ENCODE results near the gene PXMP4. TPM values are rescaled to one million over a fixed set of nuclear protein-coding genes. Genes with fewer than 3 reads are reported as not detected.
A peak's percentile ranks its signal among the peaks of the same experiment; 100 is the strongest.

The PXMP4 gene
- total RNA-seq, 1 donor from 2014 or later, result 9.4 TPM

DNA sequence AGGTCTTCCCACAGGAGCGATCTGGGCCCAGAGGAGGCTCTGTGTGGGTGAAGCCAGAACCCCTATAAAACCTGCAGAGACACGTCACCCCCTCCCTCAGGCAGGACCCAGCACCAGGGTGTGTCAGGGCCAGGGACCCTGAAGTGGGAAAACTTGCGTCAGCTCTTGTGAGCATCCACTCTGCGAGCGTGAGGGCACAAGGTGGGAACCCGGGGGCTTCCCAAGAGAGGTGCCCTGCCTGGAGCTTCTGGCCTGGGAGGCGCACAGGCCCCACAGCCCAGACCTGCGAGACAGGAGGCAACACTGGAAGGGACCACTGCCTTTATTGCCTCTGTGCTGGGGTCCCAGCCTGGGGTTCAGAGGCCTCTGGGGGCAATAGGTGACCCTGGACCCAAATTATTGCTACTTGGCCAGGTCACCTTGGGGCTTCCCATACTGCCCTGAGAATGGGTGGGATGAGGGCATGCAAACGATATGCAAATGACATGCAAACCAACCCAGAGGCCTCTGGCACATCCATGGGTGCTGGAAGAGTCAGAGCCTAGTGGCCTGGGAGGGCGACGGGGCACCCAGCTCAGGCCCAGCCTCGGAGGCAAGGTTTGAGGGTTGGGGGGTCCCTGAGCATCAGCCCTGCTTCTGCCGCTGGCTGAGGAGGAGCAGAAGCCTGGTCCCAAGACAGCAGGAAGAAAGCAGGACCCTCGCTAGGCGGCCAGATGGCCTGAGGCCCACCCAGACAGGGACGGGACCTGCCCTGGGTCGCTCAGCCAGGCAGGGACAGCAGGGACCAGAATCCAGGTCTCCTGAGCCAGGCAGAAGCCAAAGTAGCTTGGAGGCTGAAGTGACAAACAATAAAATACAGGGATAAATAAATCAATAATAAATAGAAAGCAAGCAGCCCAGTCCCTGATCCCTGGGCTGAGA, 63.1 kb downstream of the PXMP4 start:
- peaks cover 6% of the 10 kb centered on the region for H3K27me3 Mint-ChIP-seq (ENCODE audit: unreplicated experiment)
- peak; percentile 30 for DNase-seq
- peaks cover 19% of the 10 kb centered on the region for H3K4me1 Mint-ChIP-seq (ENCODE audit: low read depth, unreplicated experiment)
- H3K9me3 Mint-ChIP-seq (ENCODE audit: unreplicated experiment), result peaks cover 15% of the 10 kb centered on the region
- H3K36me3 Mint-ChIP-seq (ENCODE audit: unreplicated experiment), result no peaks in the 10 kb centered on the region
- H3K27ac Mint-ChIP-seq (ENCODE audit: unreplicated experiment), result no peak overlapping the region
- TF ChIP-seq CTCF (IDR thresholded peaks at IDR 0.05; ENCODE audit: partially characterized antibody, unreplicated experiment), result no peak
- peak overlapping the region; percentile 30 for H3K4me3 Mint-ChIP-seq (ENCODE audit: unreplicated experiment)

GRCh38 chr20:33656010-33656782, 63.9 kb downstream of the PXMP4 start:
- H3K36me3 Mint-ChIP-seq (ENCODE audit: unreplicated experiment), result no peaks in the 10 kb centered on the region
- H3K27ac Mint-ChIP-seq (ENCODE audit: unreplicated experiment), result no peak overlapping the region
- no peak overlapping the region for H3K4me3 Mint-ChIP-seq (ENCODE audit: unreplicated experiment)
- peaks cover 27% of the 10 kb centered on the region for H3K4me1 Mint-ChIP-seq (ENCODE audit: low read depth, unreplicated experiment)
- H3K9me3 Mint-ChIP-seq (ENCODE audit: unreplicated experiment), result peaks cover 20% of the 10 kb centered on the region
- peak; percentile 11 for DNase-seq
- H3K27me3 Mint-ChIP-seq (ENCODE audit: unreplicated experiment), result peaks cover 9% of the 10 kb centered on the region
- TF ChIP-seq CTCF (IDR thresholded peaks at IDR 0.05; ENCODE audit: partially characterized antibody, unreplicated experiment), result no peak

DNA sequence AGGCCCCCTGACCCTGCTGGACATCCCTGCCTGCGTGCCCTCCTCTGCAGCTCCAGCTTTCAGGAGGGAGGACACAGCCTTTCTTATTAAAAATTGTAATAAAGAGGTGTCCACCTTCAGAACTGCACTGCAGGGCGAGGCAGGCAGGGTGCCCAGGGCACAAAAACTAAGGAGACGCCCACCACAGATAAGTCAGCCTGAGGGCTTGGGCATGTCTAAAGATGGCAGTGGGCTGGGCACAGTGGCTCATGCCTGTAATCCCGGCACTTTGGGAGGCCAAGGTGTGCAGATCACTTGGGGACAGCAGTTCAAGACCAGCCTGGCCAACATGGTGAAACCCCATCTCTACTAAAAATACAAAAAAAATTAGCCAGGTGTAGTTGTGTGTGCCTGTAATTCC, 64.9 kb downstream of the PXMP4 start:
- DNase-seq, result no peak
- Mint-ChIP-seq H3K4me1 (ENCODE audit: low read depth, unreplicated experiment) (peaks cover 35% of the 10 kb centered on the region), H3K36me3 (ENCODE audit: unreplicated experiment) (no peaks in the 10 kb centered on the region), H3K27ac (ENCODE audit: unreplicated experiment) (peak overlapping the region; percentile 4), H3K27me3 (ENCODE audit: unreplicated experiment) (peaks cover 14% of the 10 kb centered on the region), H3K9me3 (ENCODE audit: unreplicated experiment) (peaks cover 23% of the 10 kb centered on the region), H3K4me3 (ENCODE audit: unreplicated experiment) (no peak overlapping the region)
- no peak for TF ChIP-seq CTCF (IDR thresholded peaks at IDR 0.05; ENCODE audit: partially characterized antibody, unreplicated experiment)

DNA sequence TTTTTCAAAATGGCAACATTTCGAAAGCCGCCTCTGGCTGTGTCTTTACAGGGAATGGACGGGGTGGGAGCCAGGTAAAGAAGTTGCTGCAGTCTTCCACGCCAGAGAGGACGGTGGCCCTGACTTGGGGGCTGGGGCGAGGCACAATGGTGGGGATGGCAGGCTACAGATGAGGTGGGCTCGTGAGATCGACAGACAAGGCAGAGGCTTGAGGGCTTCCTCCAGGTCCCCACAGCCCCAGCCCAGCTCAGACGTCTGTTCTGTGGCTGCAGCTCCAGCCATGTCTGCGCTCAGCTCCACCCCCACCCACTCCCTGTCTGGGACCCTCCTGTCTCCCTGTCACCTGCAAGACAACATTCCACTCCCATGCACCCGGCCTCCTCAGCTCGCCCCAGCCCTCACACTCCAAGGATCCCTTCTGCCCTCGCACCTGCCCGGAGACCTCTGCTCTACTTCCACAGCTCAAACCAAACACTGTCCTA, 65.4 kb downstream of the PXMP4 start:
- Mint-ChIP-seq H3K27ac (ENCODE audit: unreplicated experiment) (peak overlapping the region; percentile 4), H3K4me3 (ENCODE audit: unreplicated experiment) (no peak overlapping the region), H3K9me3 (ENCODE audit: unreplicated experiment) (peaks cover 24% of the 10 kb centered on the region), H3K4me1 (ENCODE audit: low read depth, unreplicated experiment) (peaks cover 40% of the 10 kb centered on the region), H3K27me3 (ENCODE audit: unreplicated experiment) (peaks cover 14% of the 10 kb centered on the region), H3K36me3 (ENCODE audit: unreplicated experiment) (no peaks in the 10 kb centered on the region)
- DNase-seq, result no peak
- TF ChIP-seq CTCF (IDR thresholded peaks at IDR 0.05; ENCODE audit: partially characterized antibody, unreplicated experiment), result no peak
